Smooth muscle cell (in vitro differentiated cells): ENCODE measurements around the gene MTHFR. TPM values are rescaled to one million over a fixed set of nuclear protein-coding genes. Genes with fewer than 3 reads are reported as not detected.

ENCODE experiments used
- DNase-seq: peaks from one replicate; lab custom pipeline; 2025; ENCODE audit not compliant: unreplicated experiment; lab: John Stamatoyannopoulos, UW
- H2AFZ ChIP-seq: fragments of 200-600 bp; sonication (generic); 2 replicates; pipeline ENCODE4 v1.6.0; 2016; ENCODE audit warnings: antibody characterized with exemption, low read depth, mild to moderate bottlenecking
- H3F3A ChIP-seq: fragments of 200-600 bp; sonication (generic); 2 replicates; pipeline ENCODE4 v1.6.0; 2017; ENCODE audit warnings: antibody characterized with exemption, low read depth
- H3K27ac ChIP-seq: fragments of 200-600 bp; sonication (generic); 2 replicates; pipeline ENCODE4 v1.5.1; 2016; ENCODE audit warnings: low read depth, mild to moderate bottlenecking
- H3K27me3 ChIP-seq: fragments of 200-600 bp; sonication (generic); 2 replicates; pipeline ENCODE4 v1.6.1; 2016; ENCODE audit warnings: low read depth, mild to moderate bottlenecking
- H3K36me3 ChIP-seq: fragments of 200-600 bp; sonication (generic); 2 replicates; pipeline ENCODE4 v1.5.1; 2016; ENCODE audit warnings: low read depth
- H3K4me1 ChIP-seq: fragments of 200-600 bp; sonication (generic); 2 replicates; pipeline ENCODE4 v1.5.1; 2016; ENCODE audit warnings: low read depth
- H3K4me2 ChIP-seq: fragments of 200-600 bp; sonication (generic); 2 replicates; pipeline ENCODE4 v1.6.0; 2016; ENCODE audit warnings: mild to moderate bottlenecking
- H3K4me3 ChIP-seq: fragments of 200-600 bp; sonication (generic); 2 replicates; pipeline ENCODE4 v1.5.1; 2016; ENCODE audit warnings: mild to moderate bottlenecking
- H3K79me2 ChIP-seq: fragments of 200-600 bp; sonication (generic); 2 replicates; pipeline ENCODE4 v1.6.0; 2016; ENCODE audit warnings: low read depth, mild to moderate bottlenecking
- H3K9ac ChIP-seq: fragments of 200-600 bp; sonication (generic); 2 replicates; pipeline ENCODE4 v1.6.0; 2016; ENCODE audit warnings: low read depth
- H3K9me3 ChIP-seq: fragments of 200-600 bp; sonication (generic); replicated peaks from 2 replicates; pipeline ENCODE4 v1.5.1; 2016; ENCODE audit warnings: low read depth
- H4K20me1 ChIP-seq: fragments of 200-600 bp; sonication (generic); 2 replicates; pipeline ENCODE4 v1.6.0; 2016; ENCODE audit warnings: low read depth
- CTCF ChIP-seq: fragments of 200-600 bp; sonication (generic); IDR thresholded peaks from 2 replicates; pipeline ENCODE4 v1.5.1; 2017; ENCODE audit warnings: borderline replicate concordance, mild to moderate bottlenecking, antibody characterized with exemption; ENCODE audit not compliant: insufficient read depth, poor library complexity, severe bottlenecking
- WGBS: methylation state at CpG from one replicate; pipeline ENCODE4 v1.1.7; 2016; ENCODE audit warnings: low lambda C conversion rate; 5-methylcytosine and 5-hydroxymethylcytosine counted together
- polyA plus RNA-seq: library from polyadenylated mRNA; unstranded; fragments of >200 nt; fragmentation: Nextera tagmentation; extraction: Ambion mirVana; gene quantifications from 2 replicates; pipeline ENCODE4 v1.2.1, GENCODE V29; 2016
- total RNA-seq: library from RNA; depleted of rRNA; stranded (reverse); fragments of >200 nt; gene quantifications from 2 replicates; pipeline ENCODE4 v1.2.3, GENCODE V29; 2014

Gene MTHFR
- total and polyA plus RNA-seq, 2 experiments from 2014 or later = 6.1 to 15.2 TPM

DNA sequence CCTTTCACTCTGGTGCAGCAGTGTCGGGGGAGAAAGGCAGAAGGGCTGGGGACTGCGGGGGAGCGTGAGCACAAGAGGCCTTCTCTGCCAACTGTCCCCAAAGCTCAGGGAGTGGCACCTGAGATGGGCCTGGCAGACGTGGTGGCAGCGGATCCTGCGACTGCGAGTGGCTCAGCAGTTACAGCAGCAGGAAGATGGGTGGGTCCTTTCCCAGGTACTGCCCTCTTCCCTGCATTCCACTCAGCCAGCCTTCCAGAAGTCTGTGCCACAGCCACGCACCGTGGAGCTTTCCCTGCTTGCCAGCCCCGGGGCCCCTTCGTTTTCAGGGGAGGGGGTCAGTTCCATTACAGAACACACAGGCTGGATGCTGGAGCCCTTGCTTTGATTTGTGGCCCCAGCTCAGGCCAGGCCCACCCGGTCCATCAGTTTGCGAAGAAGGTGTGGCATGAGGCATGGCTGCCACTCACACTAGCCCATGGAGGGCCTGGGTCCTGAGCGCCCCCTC, 17.2 kb downstream of the MTHFR start:
- Histone ChIP-seq H3K9me3 (no peaks in the 10 kb centered on the region), H3K4me1 (peaks cover 13% of the 10 kb centered on the region), H3K9ac (no peak overlapping the region), H3F3A (no peaks in the 10 kb centered on the region), H3K79me2 (no peaks in the 10 kb centered on the region), H3K36me3 (no peaks in the 10 kb centered on the region), H3K27ac (no peak overlapping the region), H4K20me1 (no peaks in the 10 kb centered on the region), H3K4me3 (no peak overlapping the region), H3K27me3 (no peaks in the 10 kb centered on the region), H3K4me2 (no peak overlapping the region), H2AFZ (no peak overlapping the region)
- no peak for TF ChIP-seq CTCF
- 96% methylated on average over 14 of the region's 14 CpGs for WGBS
- no peak for DNase-seq

GRCh38 chr1:11787804-11788436, 17.8 kb downstream of the MTHFR start:
- Histone ChIP-seq H3K9me3 (no peaks in the 10 kb centered on the region), H3K79me2 (no peaks in the 10 kb centered on the region), H3K4me1 (peaks cover 13% of the 10 kb centered on the region), H3K4me3 (no peak overlapping the region), H3K27ac (no peak overlapping the region), H3K9ac (no peak overlapping the region), H2AFZ (no peak overlapping the region), H3K27me3 (no peaks in the 10 kb centered on the region), H4K20me1 (no peaks in the 10 kb centered on the region), H3K4me2 (peak overlapping the region; percentile 33), H3K36me3 (no peaks in the 10 kb centered on the region), H3F3A (no peaks in the 10 kb centered on the region)
- no peak for TF ChIP-seq CTCF
- 90% methylated on average over 14 of the region's 14 CpGs for WGBS
- no peak for DNase-seq

GRCh38 chr1:11787251-11787803, 18.4 kb downstream of the MTHFR start:
- Histone ChIP-seq H3K79me2 (no peaks in the 10 kb centered on the region), H3F3A (no peaks in the 10 kb centered on the region), H3K27ac (no peak overlapping the region), H3K4me1 (peaks cover 10% of the 10 kb centered on the region), H3K27me3 (no peaks in the 10 kb centered on the region), H3K9ac (no peak overlapping the region), H2AFZ (no peak overlapping the region), H3K9me3 (no peaks in the 10 kb centered on the region), H3K4me2 (peak overlapping the region; percentile 33), H4K20me1 (no peaks in the 10 kb centered on the region), H3K36me3 (no peaks in the 10 kb centered on the region), H3K4me3 (no peak overlapping the region)
- DNase-seq = no peak
- 39% methylated on average over 16 of the region's 16 CpGs for whole genome bisulfite sequencing
- TF ChIP-seq CTCF = no peak

DNA sequence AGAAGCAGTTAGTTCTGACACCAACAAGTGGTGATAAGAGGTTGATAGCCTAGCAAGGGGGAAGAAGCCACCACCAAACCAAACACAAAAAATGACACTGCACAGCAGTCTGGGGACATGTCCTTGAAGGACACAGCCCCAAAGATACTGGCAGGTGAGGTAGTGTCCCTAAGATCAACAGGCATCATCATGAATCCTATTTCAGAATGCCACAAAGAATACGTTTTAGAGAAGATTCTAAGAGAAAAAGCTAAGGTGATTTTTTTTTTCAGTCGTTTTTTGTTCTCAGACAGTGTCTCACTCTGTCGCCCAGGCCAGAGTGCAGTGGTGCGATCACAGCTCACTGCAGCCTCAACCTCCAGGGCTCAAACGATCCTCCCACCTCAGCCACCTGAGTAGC, 19.6 kb downstream of the MTHFR start:
- Histone ChIP-seq H3K9me3 (no peaks in the 10 kb centered on the region), H3K4me2 (no peak overlapping the region), H3K36me3 (no peaks in the 10 kb centered on the region), H4K20me1 (no peaks in the 10 kb centered on the region), H3K4me3 (no peak overlapping the region), H3F3A (no peaks in the 10 kb centered on the region), H3K79me2 (no peaks in the 10 kb centered on the region), H3K27ac (no peak overlapping the region), H3K27me3 (no peaks in the 10 kb centered on the region), H3K4me1 (peaks cover 10% of the 10 kb centered on the region), H2AFZ (no peak overlapping the region), H3K9ac (no peak overlapping the region)
- 60% methylated on average over 5 of the region's 5 CpGs for WGBS
- no peak for TF ChIP-seq CTCF
- no peak for DNase-seq
